AG09319 (cell line): ENCODE data around the gene GTF2E1.

ENCODE experiments used
- DNase-seq: peaks from one replicate; pipeline ENCODE4 v3.0.0-alpha.2; 2010; ENCODE audit warnings: low read depth; ENCODE audit errors: extremely low read depth
- TF ChIP-seq, protein P1 (sequence below): IDR thresholded peaks from 2 replicates; pipeline ENCODE4 v1.5.1; 2011; ENCODE audit warnings: low read depth, mild to moderate bottlenecking, inconsistent platforms, low read length, moderate library complexity

Gene GTF2E1

DNA sequence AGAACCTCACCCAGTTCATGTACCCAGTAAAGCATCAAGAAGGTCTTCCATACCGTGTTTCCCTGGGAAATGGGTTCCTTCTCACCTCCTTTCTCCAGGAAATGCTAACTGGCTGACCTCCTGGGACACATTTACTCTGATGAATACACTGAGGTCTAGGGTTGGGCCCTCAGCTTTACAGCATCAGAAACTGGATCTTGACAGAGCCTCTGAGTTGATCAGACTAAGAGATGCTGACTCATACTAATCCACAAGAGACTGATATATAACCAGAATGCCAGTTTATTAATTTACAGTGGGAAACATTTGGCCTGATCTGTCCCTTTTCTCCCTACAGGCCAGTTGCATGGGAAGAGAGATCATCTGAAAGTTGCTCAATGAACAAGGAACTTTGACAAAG lies 55.8 kb downstream of the GTF2E1 start:
- no peak for DNase-seq

GRCh38 chr3:120800625-120801024 lies 58.1 kb downstream of the GTF2E1 start:
- DNase-seq: no peak

More for the DNA sequence above, 55.8 kb downstream of the GTF2E1 start:
- TF ChIP-seq, protein P1, sequence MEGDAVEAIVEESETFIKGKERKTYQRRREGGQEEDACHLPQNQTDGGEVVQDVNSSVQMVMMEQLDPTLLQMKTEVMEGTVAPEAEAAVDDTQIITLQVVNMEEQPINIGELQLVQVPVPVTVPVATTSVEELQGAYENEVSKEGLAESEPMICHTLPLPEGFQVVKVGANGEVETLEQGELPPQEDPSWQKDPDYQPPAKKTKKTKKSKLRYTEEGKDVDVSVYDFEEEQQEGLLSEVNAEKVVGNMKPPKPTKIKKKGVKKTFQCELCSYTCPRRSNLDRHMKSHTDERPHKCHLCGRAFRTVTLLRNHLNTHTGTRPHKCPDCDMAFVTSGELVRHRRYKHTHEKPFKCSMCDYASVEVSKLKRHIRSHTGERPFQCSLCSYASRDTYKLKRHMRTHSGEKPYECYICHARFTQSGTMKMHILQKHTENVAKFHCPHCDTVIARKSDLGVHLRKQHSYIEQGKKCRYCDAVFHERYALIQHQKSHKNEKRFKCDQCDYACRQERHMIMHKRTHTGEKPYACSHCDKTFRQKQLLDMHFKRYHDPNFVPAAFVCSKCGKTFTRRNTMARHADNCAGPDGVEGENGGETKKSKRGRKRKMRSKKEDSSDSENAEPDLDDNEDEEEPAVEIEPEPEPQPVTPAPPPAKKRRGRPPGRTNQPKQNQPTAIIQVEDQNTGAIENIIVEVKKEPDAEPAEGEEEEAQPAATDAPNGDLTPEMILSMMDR: no peak

DNA sequence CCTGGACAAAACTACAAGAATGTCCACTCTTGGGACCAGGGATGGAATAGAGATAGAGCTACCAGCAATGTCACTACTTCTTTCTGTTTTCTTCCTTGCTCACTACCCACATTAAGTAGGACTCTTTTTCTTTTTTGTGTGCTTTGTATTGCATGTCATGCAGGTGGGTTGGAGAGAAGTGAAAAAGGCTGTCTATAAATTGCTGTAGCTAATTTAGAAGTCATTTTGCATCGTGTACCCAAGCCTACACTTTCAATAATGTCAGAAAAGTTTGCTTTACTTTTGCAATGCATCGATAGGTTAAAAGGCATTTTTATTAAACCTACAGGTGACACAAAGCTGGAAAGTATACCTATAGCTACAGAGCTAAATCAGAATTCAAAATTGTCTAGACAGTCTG lies 58.9 kb downstream of the GTF2E1 start:
- TF ChIP-seq, protein P1: no peak
- DNase-seq: no peak

More at GRCh38 chr3:120800625-120801024, 58.1 kb downstream of the GTF2E1 start:
- TF ChIP-seq, protein P1: no peak

DNA sequence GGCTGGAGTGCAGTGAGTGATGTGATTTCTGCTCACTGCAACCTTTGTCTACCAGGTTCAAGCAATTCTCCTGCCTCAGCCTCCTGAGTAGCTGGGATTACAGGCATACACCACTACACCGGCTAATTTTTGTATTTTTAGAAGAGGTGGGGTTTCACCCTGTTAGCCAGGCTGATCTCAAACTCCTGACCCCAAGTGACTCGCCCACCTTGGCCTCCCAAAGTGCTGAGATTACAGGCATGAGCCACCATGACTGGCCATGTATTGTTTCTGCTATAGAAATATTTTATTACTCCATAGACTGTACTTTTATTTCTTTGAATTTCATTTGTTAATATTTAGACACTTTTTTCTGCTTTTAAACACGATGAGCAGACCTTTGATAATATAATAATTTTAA lies 60.4 kb downstream of the GTF2E1 start:
- DNase-seq: no peak
- TF ChIP-seq, protein P1: no peak

- TF ChIP-seq, protein P1: no peak
- DNase-seq: no peak
These were observed 74.2 kb downstream of the GTF2E1 start for GRCh38 chr3:120816728-120817127.

DNA sequence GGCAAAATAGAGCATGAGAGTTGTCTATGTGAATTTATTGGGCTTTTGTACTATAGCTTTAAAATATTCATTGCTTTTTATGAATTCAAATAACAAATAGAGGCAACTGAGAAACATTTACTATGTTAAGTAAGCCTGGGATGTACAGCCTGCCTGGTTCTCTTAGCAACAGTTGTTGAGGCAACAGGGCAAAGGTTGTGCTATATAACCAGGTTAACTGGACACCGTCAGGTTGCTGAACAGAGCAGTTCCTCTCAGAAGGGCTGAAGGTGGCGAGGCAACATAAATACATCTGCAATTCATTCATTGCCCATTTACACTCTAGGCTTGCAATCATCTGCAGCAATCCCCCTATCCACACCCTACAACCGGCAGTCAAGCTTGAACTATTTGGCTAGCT lies 78.2 kb downstream of the GTF2E1 start:
- no peak for DNase-seq
- TF ChIP-seq, protein P1: no peak

DNA sequence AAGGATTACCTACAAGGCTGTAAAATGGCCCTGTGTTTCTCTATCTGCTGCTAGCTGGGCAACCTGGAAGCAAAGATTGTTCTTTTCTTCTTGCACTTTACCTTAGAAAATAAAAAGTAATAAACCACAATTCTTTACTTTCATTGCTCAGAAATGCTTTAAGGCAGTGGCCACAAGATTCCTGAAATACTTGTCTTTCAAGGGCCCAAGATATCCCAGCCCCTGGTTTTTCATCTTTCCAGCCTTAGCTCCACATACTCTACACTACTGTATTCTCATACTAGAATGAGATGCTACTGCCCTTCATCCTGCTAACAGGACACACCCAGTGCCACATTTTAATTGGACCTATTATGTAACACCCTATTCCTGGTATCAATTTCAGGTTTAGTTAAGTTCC lies 78.9 kb downstream of the GTF2E1 start:
- TF ChIP-seq, protein P1: no peak

GRCh38 chr3:120823156-120823555 lies 80.6 kb downstream of the GTF2E1 start:
- DNase-seq: no peak
- TF ChIP-seq, protein P1: no peak

More for the DNA sequence above, 78.9 kb downstream of the GTF2E1 start:
- DNase-seq: no peak
